B cell (primary cell): ENCODE results near the gene NTN1. TPM values are rescaled to one million over a fixed set of nuclear protein-coding genes. Genes with fewer than 3 reads are reported as not detected.

Experiments used
- ATAC-seq: fragments of 200-7000 bp; cut with Tn5 transposase; one replicate; pipeline ENCODE4 v1.10.0; 2021; ENCODE audit warnings: low read depth, mild to moderate bottlenecking, moderate number of reproducible peaks, moderate library complexity
- CTCF ChIA-PET: fragments of 350-600 bp; sonication (Branson Sonifier 250); formaldehyde crosslinking; loops from one replicate; lab custom pipeline; 2021; ENCODE audit warnings: antibody characterized with exemption, inconsistent platforms; lab: Charles Lee
- POLR2A ChIA-PET: fragments of 350-600 bp; sonication (Branson Sonifier 250); formaldehyde crosslinking; loops from one replicate; lab custom pipeline; 2021; ENCODE audit warnings: antibody characterized with exemption; lab: Charles Lee
- DNase-seq: peaks from one replicate; pipeline ENCODE4 v3.0.0; 2013
- H2AFZ ChIP-seq: 2 replicates; pipeline ENCODE4 v1.6.1; 2012; ENCODE audit warnings: mild to moderate bottlenecking, low read depth, low read length; ENCODE audit not compliant: insufficient read depth, poor library complexity, severe bottlenecking
- H3K27ac ChIP-seq, 2 donors: 1 replicate in 1 of 2; 2 replicates in 1 of 2; pipeline ENCODE4 v1.5.1; 2012 to 2013; ENCODE audit warnings: low read length in 2 of 2, mild to moderate bottlenecking in 2 of 2, moderate library complexity in 1 of 2
- H3K27me3 ChIP-seq, 4 experiments: fragments of 200-600 bp in 1 of 4; sonication (generic) in 1 of 4; replicated peaks in 1 of 4; 1 replicate in 2 of 4; 2 replicates in 2 of 4; pipeline versions ENCODE4 v1.6.1 to v1.7.0; 2013 to 2016; ENCODE audit warnings: low read length in 3 of 4, mild to moderate bottlenecking in 2 of 4, mixed read lengths in 1 of 4, moderate library complexity in 1 of 4; ENCODE audit not compliant: insufficient read depth in 4 of 4, control insufficient read depth in 3 of 4; ENCODE audit errors: control extremely low read depth in 1 of 4
- H3K36me3 ChIP-seq, 2 experiments: replicated peaks in 1 of 2; 1 replicate in 1 of 2; 2 replicates in 1 of 2; pipeline versions ENCODE4 v1.6.1 to v1.7.1; 2013; ENCODE audit warnings: low read length in 1 of 2; ENCODE audit not compliant: insufficient read depth in 2 of 2, control insufficient read depth in 1 of 2; ENCODE audit errors: control extremely low read depth in 1 of 2, extremely low read depth in 1 of 2
- H3K4me1 ChIP-seq, 2 donors: fragments of 200-600 bp in 1 of 2; sonication (generic) in 1 of 2; 1 replicate in 1 of 2; 2 replicates in 1 of 2; pipeline versions ENCODE4 v1.5.1 to v1.6.1; 2013 to 2017; ENCODE audit warnings: low read length in 2 of 2; ENCODE audit not compliant: control insufficient read depth in 2 of 2, insufficient read depth in 2 of 2
- H3K4me2 ChIP-seq: replicated peaks from 2 replicates; pipeline ENCODE3; 2012; ENCODE audit warnings: mild to moderate bottlenecking, low read depth, low read length; ENCODE audit not compliant: poor library complexity, severe bottlenecking
- H3K4me3 ChIP-seq, 5 experiments: fragments of 200-600 bp in 1 of 5; sonication (generic) in 1 of 5; 1 replicate in 3 of 5; 2 replicates in 2 of 5; pipeline versions ENCODE4 v1.5.1 to v1.7.0; 2011 to 2016; ENCODE audit warnings: low read length in 4 of 5, mild to moderate bottlenecking in 4 of 5, low read depth in 2 of 5, control low read depth in 1 of 5, moderate library complexity in 1 of 5; ENCODE audit not compliant: insufficient read depth in 1 of 5; ENCODE audit errors: control extremely low read depth in 1 of 5, extremely low read depth in 1 of 5
- H3K79me2 ChIP-seq: fragments of 200-600 bp; sonication (generic); one replicate; pipeline ENCODE4 v1.6.0; 2016; ENCODE audit warnings: low read length; ENCODE audit not compliant: control insufficient read depth, insufficient read depth
- H3K9ac ChIP-seq: fragments of 200-600 bp; sonication (generic); 2 replicates; pipeline ENCODE4 v1.6.1; 2017; ENCODE audit warnings: mild to moderate bottlenecking, low read length, moderate library complexity
- H3K9me3 ChIP-seq, 3 donors: one replicate each; pipeline versions ENCODE4 v1.6.1 to v1.7.1; 2013; ENCODE audit warnings: low read length in 2 of 3; ENCODE audit not compliant: control insufficient read depth in 2 of 3, insufficient read depth in 1 of 3; ENCODE audit errors: control extremely low read depth in 1 of 3
- H4K20me1 ChIP-seq: 2 replicates; pipeline ENCODE4 v1.6.0; 2012; ENCODE audit warnings: mild to moderate bottlenecking, low read length; ENCODE audit not compliant: insufficient read depth, control insufficient read depth, poor library complexity, severe bottlenecking
- H3K27ac Mint-ChIP-seq: one replicate; pipeline ENCODE4 v1.8.0; 2021; ENCODE audit warnings: mixed read lengths
- H3K27me3 Mint-ChIP-seq: one replicate; pipeline ENCODE4 v1.8.0; 2021; ENCODE audit warnings: mixed read lengths
- H3K4me1 Mint-ChIP-seq: one replicate; pipeline ENCODE4 v1.8.0; 2021; ENCODE audit warnings: mixed read lengths
- H3K4me3 Mint-ChIP-seq: one replicate; pipeline ENCODE4 v1.8.0; 2021; ENCODE audit warnings: mixed read lengths
- H3K9me3 Mint-ChIP-seq: one replicate; pipeline ENCODE4 v1.8.0; 2022; ENCODE audit warnings: mixed read lengths; ENCODE audit not compliant: insufficient read depth
- EZH2 ChIP-seq: IDR thresholded peaks from 2 replicates; pipeline ENCODE4 v1.6.1; 2012; ENCODE audit warnings: borderline replicate concordance, low read depth, mild to moderate bottlenecking, moderate library complexity, low read length; ENCODE audit not compliant: insufficient read depth, poor library complexity, severe bottlenecking
- WGBS: methylation state at CpG from one replicate; pipeline ENCODE4 v1.1.5; 2013; ENCODE audit warnings: missing lambda C conversion rate; ENCODE audit not compliant: insufficient coverage; 5-methylcytosine and 5-hydroxymethylcytosine counted together
- intact Hi-C: fragments of 100-400 bp; cut with micrococcal nuclease; formaldehyde crosslinking; loops from one replicate; pipeline ENCODE4 v1.10.0; 2022
- polyA plus RNA-seq: library from polyadenylated mRNA; depleted of rRNA; stranded (reverse); fragments of >200 nt; gene quantifications from 2 replicates; pipeline ENCODE4 v1.2.3, GENCODE V29; 2012
- total RNA-seq, 2 donors: library from RNA; stranded (reverse); fragments of 120-200 nt in 1 of 2; gene quantifications; 1 replicate in 1 of 2; 2 replicates in 1 of 2; pipeline versions ENCODE4 v1.2.3 to v1.2.4, GENCODE V29; 2013 to 2022
- TF ChIP-seq, protein P1 (sequence below): fragments of 200-600 bp; IDR thresholded peaks from one replicate; pipeline ENCODE4 v1.8.0; 2022; ENCODE audit warnings: antibody characterized with exemption, mild to moderate bottlenecking

The NTN1 gene
- total and polyA plus RNA-seq, 2 donors (not counting 1 experiment from before 2014, with no cell fraction given) = 0.10 to 0.25 TPM

DNA sequence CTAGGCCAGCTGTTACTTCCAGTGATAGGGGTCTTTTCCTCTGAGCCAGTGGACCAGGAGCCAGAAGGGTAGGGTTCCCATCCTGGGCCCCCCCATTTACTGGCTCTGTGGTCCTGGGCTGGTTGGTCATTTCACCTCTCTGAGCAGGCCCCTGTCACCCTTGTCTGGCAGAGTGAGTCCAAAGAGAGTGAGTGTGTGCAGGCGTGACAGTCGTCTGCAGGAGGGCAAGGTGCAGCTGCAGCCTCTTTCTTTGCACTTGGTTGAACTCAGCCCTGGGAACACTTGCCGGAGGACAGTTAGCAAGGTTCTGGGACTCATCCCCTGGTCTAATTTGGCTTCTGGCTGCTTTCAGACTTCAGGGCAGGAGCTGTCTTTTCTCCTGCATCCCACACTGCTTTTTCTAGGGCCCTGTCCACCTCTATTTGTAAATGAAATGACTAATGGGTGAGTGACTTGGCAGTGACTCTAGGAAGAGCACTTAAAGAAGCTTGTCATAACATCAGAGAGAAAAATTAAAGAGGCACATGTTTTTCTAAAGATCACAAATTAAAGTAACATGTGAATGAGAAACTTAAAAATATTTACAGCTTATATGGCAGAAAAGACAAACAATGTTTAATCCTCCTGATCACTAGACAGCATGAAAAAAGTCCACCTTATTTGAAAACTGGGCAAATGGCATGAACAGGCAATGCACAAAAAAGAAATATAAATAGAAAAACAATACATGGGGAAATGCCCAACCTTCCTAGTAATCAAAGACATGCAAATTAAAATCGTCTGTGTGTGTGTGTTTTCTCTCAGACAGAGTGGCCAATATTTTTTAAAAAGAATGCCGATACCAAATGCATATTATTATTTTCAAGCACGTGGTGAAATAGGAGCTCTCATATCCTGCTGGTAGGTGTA is 137.5 kb downstream of the NTN1 start:
- POLR2A ChIA-PET = no interaction called here
- no peak overlapping the region for H3K27ac ChIP-seq
- ATAC-seq = no peak

More for the DNA sequence above, 137.5 kb downstream of the NTN1 start:
- Histone ChIP-seq H3K9me3 (peaks cover 0 to 8% (median 0%) of the 10 kb centered on the region in 3 donors), H3K4me3 (no peak overlapping the region), H3K36me3 (no peaks in the 10 kb centered on the region), H3K79me2 (no peaks in the 10 kb centered on the region), H2AFZ (no peak overlapping the region), H3K27me3 (no peaks in the 10 kb centered on the region), H3K4me1 (no peaks in the 10 kb centered on the region), H3K4me2 (no peak overlapping the region), H3K9ac (no peak overlapping the region), H4K20me1 (no peaks in the 10 kb centered on the region)
- no peak overlapping the region for H3K4me3 Mint-ChIP-seq
- TF ChIP-seq, protein P1, sequence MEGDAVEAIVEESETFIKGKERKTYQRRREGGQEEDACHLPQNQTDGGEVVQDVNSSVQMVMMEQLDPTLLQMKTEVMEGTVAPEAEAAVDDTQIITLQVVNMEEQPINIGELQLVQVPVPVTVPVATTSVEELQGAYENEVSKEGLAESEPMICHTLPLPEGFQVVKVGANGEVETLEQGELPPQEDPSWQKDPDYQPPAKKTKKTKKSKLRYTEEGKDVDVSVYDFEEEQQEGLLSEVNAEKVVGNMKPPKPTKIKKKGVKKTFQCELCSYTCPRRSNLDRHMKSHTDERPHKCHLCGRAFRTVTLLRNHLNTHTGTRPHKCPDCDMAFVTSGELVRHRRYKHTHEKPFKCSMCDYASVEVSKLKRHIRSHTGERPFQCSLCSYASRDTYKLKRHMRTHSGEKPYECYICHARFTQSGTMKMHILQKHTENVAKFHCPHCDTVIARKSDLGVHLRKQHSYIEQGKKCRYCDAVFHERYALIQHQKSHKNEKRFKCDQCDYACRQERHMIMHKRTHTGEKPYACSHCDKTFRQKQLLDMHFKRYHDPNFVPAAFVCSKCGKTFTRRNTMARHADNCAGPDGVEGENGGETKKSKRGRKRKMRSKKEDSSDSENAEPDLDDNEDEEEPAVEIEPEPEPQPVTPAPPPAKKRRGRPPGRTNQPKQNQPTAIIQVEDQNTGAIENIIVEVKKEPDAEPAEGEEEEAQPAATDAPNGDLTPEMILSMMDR = no peak
- no peak for TF ChIP-seq EZH2
- no peaks in the 10 kb centered on the region for H3K9me3 Mint-ChIP-seq
- DNase-seq = no peak
- intact Hi-C loops = no loop called here
- CTCF ChIA-PET = no interaction called here
- WGBS = 79% methylated on average over 4 of the region's 6 CpGs
- H3K27me3 Mint-ChIP-seq = no peaks in the 10 kb centered on the region
- no peaks in the 10 kb centered on the region for H3K4me1 Mint-ChIP-seq
- H3K27ac Mint-ChIP-seq = no peak overlapping the region
